ENCODE results near the gene ICE2.

- no peak for TF ChIP-seq CTCF (IDR thresholded peaks at IDR 0.05)
- TF ChIP-seq POLR2AphosphoS5 (IDR thresholded peaks at IDR 0.05) = no peak
- no peak for TF ChIP-seq POLR2A (IDR thresholded peaks at IDR 0.05)
- no peak for TF ChIP-seq EP300 (IDR thresholded peaks at IDR 0.05)
Measured at GRCh38 chr15:60496853-60497252, 17.9 kb upstream of the ICE2 start.
